Skin epidermis (tissue), 12 donors: ENCODE results near the gene C7orf57.
"Not testable (repeated sequence)": the region's sequence is repeated elsewhere in the genome, so short reads cannot be mapped to it uniquely, and the experiment has no call there.

Source experiments
- H3K27ac ChIP-seq, 21 experiments: fragments of 200-600 bp; sonication (generic) in 11 of 21; one replicate each; pipeline ENCODE4 v1.5.0; 2020; ENCODE audit warnings: mild to moderate bottlenecking in 3 of 21, inconsistent platforms in 2 of 21, moderate library complexity in 2 of 21
- H3K4me3 ChIP-seq, 7 experiments: fragments of 200-600 bp; sonication (generic) in 2 of 7; one replicate each; pipeline ENCODE4 v1.5.0; 2020; ENCODE audit warnings: inconsistent platforms in 2 of 7, mild to moderate bottlenecking in 2 of 7, moderate library complexity in 1 of 7

C7orf57 gene

GRCh38 chr7:48035301-48035966 is at the start of gene C7orf57:
C7orf57 (plus strand) TSS chr7:48035543; CDS start chr7:48036309, 766 bp downstream.
- Histone ChIP-seq H3K4me3 (peak within 1 kb of the TSS; percentile 26 to 50 (median 42)), H3K27ac (no peak within 1 kb of the TSS)

DNA sequence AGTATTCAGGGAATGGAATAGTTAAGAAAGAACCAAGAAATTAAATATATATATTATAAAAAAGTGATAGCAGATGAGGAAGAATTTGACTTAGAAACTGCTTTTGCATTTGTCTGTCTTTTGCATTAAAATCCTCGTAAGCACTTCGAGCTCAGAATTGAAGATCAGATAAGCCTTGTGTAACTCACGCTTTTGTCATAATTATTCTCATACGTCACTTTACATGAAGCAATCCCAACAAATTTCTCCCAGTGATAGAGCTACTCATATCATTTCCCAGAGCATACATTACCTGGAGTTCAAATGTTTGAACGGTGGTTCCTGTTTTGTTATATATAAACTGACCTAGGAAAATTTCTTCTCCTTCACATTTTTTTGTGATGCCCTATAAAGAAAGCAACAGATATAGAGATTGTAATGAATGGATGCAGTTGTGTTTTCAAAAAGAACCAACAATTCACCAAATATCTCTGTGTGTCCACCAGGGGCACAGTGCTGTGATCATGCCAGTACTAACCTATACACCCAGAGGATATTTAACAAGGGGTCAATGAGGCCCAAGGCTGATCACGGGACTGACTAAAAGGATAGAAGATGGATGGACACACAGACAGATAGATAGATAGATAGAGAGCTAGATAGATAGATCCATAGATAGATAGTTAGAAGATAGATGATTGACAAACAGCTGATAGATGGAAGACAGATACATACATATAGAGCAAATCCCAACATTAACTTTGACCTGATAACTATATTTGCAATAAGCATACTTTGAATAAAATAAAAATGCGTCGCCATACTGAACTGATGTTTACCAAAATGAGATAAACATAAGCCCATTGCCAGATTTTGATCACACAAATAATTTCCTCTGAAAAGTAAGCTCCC is 46.6 kb upstream of the C7orf57 start:
- Histone ChIP-seq H3K4me3 (no peak overlapping the region), H3K27ac (no peak overlapping the region)

DNA sequence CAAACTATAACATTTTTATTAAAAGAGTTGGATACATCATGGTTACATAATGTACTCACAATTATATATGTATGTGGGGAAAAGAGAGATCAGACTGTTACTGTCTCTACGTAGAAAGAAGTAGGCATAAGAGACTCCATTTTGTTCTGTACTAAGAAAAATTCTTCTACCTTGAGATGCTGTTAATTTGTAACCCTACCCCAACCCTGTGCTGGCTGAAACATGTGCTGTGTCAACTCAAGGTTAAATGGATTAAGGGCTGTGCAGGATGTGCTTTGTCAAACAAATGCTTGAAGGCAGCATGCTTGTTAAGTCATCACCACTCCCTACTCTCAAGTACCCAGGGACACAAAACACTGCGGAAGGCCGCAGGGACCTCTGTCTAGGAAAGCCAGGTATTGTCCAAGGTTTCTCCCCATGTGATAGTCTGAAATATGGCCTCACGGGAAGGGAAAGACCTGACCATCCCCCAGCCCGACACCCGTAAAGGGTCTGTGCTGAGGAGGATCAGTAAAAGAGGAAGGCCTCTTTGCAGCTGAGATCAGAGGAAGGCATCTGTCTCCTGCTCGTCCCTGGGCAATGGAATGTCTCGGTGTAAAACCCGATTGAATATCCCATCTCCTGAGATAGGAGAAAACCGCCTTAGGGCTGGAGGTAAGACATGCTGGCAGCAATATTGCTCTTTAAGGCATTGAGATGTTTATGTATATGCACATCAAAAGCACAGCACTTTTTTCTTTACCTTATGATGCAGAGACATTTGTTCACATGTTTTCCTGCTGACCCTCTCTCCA is 45.5 kb upstream of the C7orf57 start:
- not testable (repeated sequence) for H3K27ac ChIP-seq

GRCh38 chr7:47990592-47990991 is 44.8 kb upstream of the C7orf57 start:
- Histone ChIP-seq H3K27ac (no peak overlapping the region), H3K4me3 (no peak overlapping the region)

More for the DNA sequence above, 45.5 kb upstream of the C7orf57 start:
- H3K4me3 ChIP-seq, result not testable (repeated sequence)

DNA sequence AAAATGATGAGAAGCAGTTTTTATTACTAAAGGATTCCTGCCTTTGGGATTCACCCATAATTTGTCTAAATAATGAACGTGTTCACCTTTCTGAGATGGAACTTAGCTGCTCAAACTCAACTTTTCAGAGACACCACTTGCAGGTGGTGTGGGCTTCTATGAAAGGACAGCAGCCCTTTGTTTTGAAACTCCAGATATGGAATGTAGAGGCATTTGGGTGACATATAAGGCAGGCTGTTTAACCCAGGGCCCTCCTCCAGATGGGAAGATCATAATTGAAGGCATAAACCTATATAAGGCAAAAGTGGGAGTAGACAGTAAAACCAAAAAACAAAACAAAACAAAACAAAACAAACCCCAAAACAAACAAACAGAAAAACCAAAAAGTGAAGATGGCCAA is 44.1 kb upstream of the C7orf57 start:
- H3K27ac ChIP-seq, result peak overlapping the region in 18 of 21 experiments; percentile 6 to 83 (median 52)
- H3K4me3 ChIP-seq, result peak overlapping the region in 5 of 7 experiments; percentile 29 to 43 (median 33)

- peak overlapping the region in 19 of 21 experiments; percentile 6 to 83 (median 44) for H3K27ac ChIP-seq
- H3K4me3 ChIP-seq, result peak overlapping the region; percentile 29 to 43 (median 36)
Measured at GRCh38 chr7:47991741-47992311, 43.5 kb upstream of the C7orf57 start.

DNA sequence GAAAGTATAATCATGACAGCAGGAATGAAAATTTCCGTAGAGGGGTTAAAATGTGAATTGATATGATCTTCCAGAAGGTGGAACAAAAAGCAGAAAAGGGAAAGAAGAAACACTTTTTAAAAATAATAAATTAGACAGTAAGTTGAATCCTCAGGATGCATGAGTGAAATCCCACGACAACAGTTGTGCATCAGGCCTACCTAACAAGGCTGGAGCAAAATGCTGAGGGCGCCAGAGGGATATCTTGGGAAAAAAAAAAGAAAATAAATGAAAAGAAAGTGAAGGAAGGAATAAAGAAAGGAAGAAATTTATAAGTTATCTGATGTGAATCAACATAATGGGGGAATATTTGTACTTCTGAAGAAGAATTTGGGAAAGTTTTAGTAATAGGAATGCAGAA is 42.9 kb upstream of the C7orf57 start:
- Histone ChIP-seq H3K4me3 (peak overlapping the region in 4 of 7 experiments; percentile 29 to 43 (median 40)), H3K27ac (peak overlapping the region in 13 of 21 experiments; percentile 3 to 83 (median 67))

- Histone ChIP-seq H3K27ac (no peak overlapping the region), H3K4me3 (no peak overlapping the region)
Measured at GRCh38 chr7:47999413-47999812, 35.9 kb upstream of the C7orf57 start.

- H3K27ac ChIP-seq, H3K4me3 ChIP-seq: not testable (repeated sequence)
Measured at GRCh38 chr7:48000164-48000563, 35.2 kb upstream of the C7orf57 start.

GRCh38 chr7:48004032-48004431 is 31.3 kb upstream of the C7orf57 start:
- H3K27ac ChIP-seq, result no peak overlapping the region
- H3K4me3 ChIP-seq, result no peak overlapping the region

DNA sequence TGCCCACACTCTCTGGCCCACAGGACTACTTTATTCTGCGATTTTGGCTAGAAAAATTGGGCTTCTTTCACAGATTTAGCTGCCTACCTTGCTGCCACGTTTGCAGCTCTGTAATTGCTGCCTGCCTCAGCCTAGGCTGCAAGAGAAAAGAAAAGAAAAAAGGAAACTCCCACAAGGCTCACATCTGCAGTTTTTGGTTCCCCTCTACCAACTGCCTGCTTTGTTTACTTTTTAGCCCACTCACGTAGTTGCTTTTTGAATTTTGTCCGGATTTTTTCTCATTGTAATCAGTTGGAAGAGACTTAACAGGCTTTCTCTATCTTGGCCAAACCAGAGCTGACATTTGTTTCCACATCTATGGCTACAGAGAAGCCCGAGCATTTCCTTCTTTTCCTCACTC is 30.7 kb upstream of the C7orf57 start:
- Histone ChIP-seq H3K4me3 (no peak overlapping the region), H3K27ac (no peak overlapping the region)

- Histone ChIP-seq H3K4me3 (no peak overlapping the region), H3K27ac (no peak overlapping the region)
Measured at GRCh38 chr7:48006866-48007265, 28.5 kb upstream of the C7orf57 start.

- no peak overlapping the region for H3K4me3 ChIP-seq
- H3K27ac ChIP-seq, result no peak overlapping the region
Measured at GRCh38 chr7:48009257-48009656, 26.1 kb upstream of the C7orf57 start.

GRCh38 chr7:48009954-48010353 is 25.4 kb upstream of the C7orf57 start:
- Histone ChIP-seq H3K27ac (no peak overlapping the region), H3K4me3 (no peak overlapping the region)

DNA sequence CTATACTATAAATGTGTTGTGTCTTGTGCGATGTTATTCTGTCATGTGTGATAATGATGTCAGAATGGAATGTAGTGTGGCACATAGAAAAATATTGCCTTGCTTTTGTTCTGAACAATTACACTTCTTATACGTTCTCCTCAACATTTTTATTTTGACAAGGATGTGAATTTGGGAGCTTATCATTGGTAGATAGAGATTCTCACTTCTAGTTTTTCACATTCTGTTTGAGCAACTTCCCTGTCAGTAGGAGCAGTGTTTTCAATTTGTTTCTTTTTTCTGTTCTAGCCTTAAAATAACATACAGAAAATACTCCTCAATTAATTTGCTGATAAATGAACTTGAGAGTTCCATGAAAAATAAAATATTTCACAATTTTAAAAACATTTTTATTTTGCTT is 24.0 kb upstream of the C7orf57 start:
- Histone ChIP-seq H3K27ac (no peak overlapping the region), H3K4me3 (no peak overlapping the region)

DNA sequence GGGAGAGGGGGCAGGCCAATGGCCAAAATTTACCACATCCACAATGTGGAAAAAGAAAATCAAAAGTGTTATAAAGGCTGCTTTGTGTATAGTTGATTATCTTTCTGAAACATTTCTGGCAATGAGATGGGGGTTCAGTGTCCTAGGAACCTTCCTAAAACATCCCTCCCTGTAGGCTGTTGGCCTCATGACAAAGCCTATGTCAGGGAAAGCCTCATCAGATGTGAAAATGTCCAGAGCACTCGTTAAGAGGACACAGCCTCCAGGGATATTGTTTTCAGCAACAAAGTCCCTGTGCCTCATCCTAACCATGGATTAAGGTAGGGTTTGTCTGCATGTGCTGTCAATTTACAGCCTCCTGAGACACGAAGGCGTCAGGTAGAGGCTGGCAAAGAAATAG is 23.4 kb upstream of the C7orf57 start:
- H3K27ac ChIP-seq, result no peak overlapping the region

GRCh38 chr7:48016641-48017040 is 18.7 kb upstream of the C7orf57 start:
- H3K4me3 ChIP-seq, result no peak overlapping the region

More for the DNA sequence above, 23.4 kb upstream of the C7orf57 start:
- no peak overlapping the region for H3K4me3 ChIP-seq

GRCh38 chr7:48017674-48018073 is 17.7 kb upstream of the C7orf57 start:
- Histone ChIP-seq H3K4me3 (no peak overlapping the region), H3K27ac (no peak overlapping the region)

More at GRCh38 chr7:48016641-48017040, 18.7 kb upstream of the C7orf57 start:
- no peak overlapping the region for H3K27ac ChIP-seq

DNA sequence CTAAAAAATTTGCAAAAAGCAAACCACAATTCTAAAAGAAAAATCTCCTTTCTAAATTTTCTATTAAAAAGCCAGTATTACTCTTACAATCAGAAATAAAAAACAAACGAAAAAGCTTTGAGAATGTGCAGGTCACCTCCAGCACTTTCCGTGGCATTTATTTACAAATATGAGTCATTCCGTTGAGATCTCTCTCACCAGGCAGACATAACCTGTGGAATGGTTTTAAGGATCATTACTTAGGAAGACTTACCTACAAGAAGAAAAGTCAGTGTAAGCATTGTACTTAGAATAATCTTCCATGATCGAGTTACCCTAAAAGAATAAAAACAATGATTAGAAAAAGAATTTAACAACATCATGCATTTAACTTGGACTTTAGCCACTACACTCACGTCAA is 9.7 kb upstream of the C7orf57 start:
- Histone ChIP-seq H3K27ac (no peak overlapping the region), H3K4me3 (no peak overlapping the region)

DNA sequence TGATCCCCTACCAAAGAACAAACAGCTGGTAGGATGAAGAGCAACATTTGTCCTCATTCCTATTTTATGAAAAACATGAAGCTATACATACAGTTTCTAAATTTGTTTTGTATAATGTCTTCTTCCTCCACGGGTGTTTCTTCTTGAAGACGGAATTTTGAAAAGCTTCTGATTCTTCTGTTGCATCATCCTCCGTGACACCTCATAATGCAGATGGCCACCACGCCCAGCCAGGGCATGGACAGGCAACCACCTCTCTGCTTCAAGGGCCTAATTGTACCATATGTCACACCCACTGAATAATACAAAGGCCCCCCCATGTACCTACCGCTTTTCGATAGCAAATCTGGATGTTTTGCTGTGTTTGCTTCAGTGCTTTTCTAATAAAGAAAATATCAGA is 6.4 kb upstream of the C7orf57 start, which contains the start of gene SUN3:
Gene SUN3 (minus strand): TSS at position 170 of the 400 bp plus-strand sequence. CDS start 169 bp downstream, at position 1.
- H3K4me3 ChIP-seq, result no peak within 1 kb of the TSS
- H3K27ac ChIP-seq, result no peak within 1 kb of the TSS
